Thoracic aorta (tissue), 2 donors: Measurements from ENCODE around the gene ATP6AP2. TPM values are rescaled to one million over a fixed set of nuclear protein-coding genes. Genes with fewer than 3 reads are reported as not detected.

Source experiments
- ATAC-seq: fragments of 150-250 bp; one replicate; pipeline ENCODE4 v1.8.0; 2017; ENCODE audit warnings: low read depth; ENCODE audit not compliant: insufficient number of reproducible peaks, low FRiP score
- DNase-seq: peaks from one replicate; pipeline ENCODE4 v3.0.0-alpha.2; 2020; ENCODE audit warnings: low spot score
- H3K27ac ChIP-seq, 2 donors: fragments of 200-600 bp; sonication (generic); 1 replicate in 1 of 2; 2 replicates in 1 of 2; pipeline ENCODE4 v1.5.1; 2016; ENCODE audit warnings: mild to moderate bottlenecking in 2 of 2, moderate library complexity in 2 of 2
- H3K27me3 ChIP-seq: fragments of 200-600 bp; sonication (generic); replicated peaks from 2 replicates; pipeline ENCODE4 v1.6.0; 2016; ENCODE audit warnings: mild to moderate bottlenecking; ENCODE audit not compliant: insufficient read depth
- H3K36me3 ChIP-seq: fragments of 200-600 bp; sonication (generic); one replicate; pipeline ENCODE4 v1.5.1; 2016
- H3K4me1 ChIP-seq, 2 donors: fragments of 200-600 bp; sonication (generic); 1 replicate in 1 of 2; 2 replicates in 1 of 2; pipeline versions ENCODE4 v1.5.1 to v1.6.0; 2016; ENCODE audit warnings: low read depth in 2 of 2, mild to moderate bottlenecking in 1 of 2; ENCODE audit not compliant: control insufficient read depth in 1 of 2
- H3K4me3 ChIP-seq: fragments of 200-600 bp; sonication (generic); 2 replicates; pipeline ENCODE4 v1.5.1; 2016; ENCODE audit warnings: mild to moderate bottlenecking
- H3K9me3 ChIP-seq: fragments of 200-600 bp; sonication (generic); 2 replicates; pipeline ENCODE4 v1.5.1; 2016
- total RNA-seq, 2 donors: library from RNA; depleted of rRNA; stranded (reverse); fragments of >200 nt; gene quantifications; one replicate each; pipeline versions ENCODE4 v1.1.0 to v1.2.3, GENCODE V29; 2016
- TF ChIP-seq, protein P1 (sequence below): fragments of 200-600 bp; sonication (generic); IDR thresholded peaks from one replicate; pipeline ENCODE4 v1.5.1; 2019; ENCODE audit warnings: antibody characterized with exemption

ATP6AP2 gene
- total RNA-seq, 2 donors from 2014 or later: 126 to 176 TPM

DNA sequence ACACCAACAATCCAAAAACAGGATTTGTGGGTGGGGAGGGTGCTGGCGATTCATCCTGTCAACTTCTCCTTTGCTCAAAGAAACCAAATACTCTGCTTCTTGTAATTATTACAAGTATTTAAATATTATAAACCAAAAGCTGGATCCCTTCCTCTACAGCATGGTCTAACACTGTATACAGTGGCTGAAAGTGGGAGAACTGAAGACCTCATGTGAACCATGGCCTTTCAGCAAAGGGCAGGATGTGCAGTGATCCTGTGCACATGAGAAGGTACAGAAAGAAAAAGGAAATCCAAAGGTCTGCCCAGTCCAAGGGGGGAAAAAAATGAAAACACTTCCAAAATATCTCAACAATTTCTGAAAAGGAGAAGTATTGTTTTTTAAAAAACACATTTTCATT, 71.9 kb downstream of the ATP6AP2 start:
- TF ChIP-seq, protein P1, sequence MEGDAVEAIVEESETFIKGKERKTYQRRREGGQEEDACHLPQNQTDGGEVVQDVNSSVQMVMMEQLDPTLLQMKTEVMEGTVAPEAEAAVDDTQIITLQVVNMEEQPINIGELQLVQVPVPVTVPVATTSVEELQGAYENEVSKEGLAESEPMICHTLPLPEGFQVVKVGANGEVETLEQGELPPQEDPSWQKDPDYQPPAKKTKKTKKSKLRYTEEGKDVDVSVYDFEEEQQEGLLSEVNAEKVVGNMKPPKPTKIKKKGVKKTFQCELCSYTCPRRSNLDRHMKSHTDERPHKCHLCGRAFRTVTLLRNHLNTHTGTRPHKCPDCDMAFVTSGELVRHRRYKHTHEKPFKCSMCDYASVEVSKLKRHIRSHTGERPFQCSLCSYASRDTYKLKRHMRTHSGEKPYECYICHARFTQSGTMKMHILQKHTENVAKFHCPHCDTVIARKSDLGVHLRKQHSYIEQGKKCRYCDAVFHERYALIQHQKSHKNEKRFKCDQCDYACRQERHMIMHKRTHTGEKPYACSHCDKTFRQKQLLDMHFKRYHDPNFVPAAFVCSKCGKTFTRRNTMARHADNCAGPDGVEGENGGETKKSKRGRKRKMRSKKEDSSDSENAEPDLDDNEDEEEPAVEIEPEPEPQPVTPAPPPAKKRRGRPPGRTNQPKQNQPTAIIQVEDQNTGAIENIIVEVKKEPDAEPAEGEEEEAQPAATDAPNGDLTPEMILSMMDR: no peak
- H3K27ac ChIP-seq: no peak overlapping the region
- ATAC-seq: no peak
- H3K36me3 ChIP-seq: no peaks in the 10 kb centered on the region
- DNase-seq: no peak
- H3K27me3 ChIP-seq: no peaks in the 10 kb centered on the region
- H3K4me1 ChIP-seq: peaks cover 0 to 3% of the 10 kb centered on the region in 2 donors
- H3K9me3 ChIP-seq: no peaks in the 10 kb centered on the region
- no peak overlapping the region for H3K4me3 ChIP-seq

DNA sequence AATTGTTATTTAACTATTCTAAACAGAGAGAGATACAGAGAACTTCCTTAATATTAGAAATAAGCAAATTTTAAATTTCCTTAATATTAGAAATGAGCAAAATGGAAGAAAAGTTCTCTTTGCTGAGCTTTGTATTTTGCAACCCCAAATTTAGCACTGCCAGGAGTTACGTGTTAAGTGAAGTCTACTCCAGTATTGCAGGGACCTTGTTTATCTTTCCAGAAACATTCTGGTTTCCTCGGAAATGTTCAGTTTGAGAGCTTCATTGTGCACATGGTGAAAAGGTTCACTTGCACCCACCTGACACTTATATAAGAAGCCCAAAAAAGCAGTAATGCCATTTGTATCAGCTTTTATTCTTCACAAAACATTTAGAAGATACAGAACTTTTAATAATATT, 72.8 kb downstream of the ATP6AP2 start:
- no peak overlapping the region for H3K4me3 ChIP-seq
- peaks cover 0 to 3% of the 10 kb centered on the region in 2 donors for H3K4me1 ChIP-seq
- H3K27ac ChIP-seq: peak overlapping the region in 1 of 2 donors; percentile 35
- H3K36me3 ChIP-seq: no peaks in the 10 kb centered on the region
- H3K27me3 ChIP-seq: no peaks in the 10 kb centered on the region
- DNase-seq: no peak
- TF ChIP-seq, protein P1: no peak
- no peaks in the 10 kb centered on the region for H3K9me3 ChIP-seq
- ATAC-seq: no peak

Other genes with a start within 250 kb of the ATP6AP2 start
- not detected for gene MPC1L, start 42.5 kb downstream of the ATP6AP2 start, total RNA-seq
- gene CXorf38, start 66.6 kb downstream of the ATP6AP2 start, total RNA-seq: 10 to 100 TPM in 1 of 2 donors, 1 to 10 TPM in 1; 9.5 to 15.2 TPM
- 10 to 100 TPM; 25.7 to 94.1 TPM for gene MED14, start 154.6 kb downstream of the ATP6AP2 start, total RNA-seq